Stimulated activated CD4-positive, alpha-beta T cell treated with anti-CD3 and anti-CD28 coated beads, TNF-alpha, amount 100 ng/mL, for 48 hours (primary cell): Measurements from ENCODE around the gene ACTN2.
A peak's percentile ranks its signal among the peaks of the same experiment; 100 is the strongest.

Experiments used
- DNase-seq, 3 donors: peaks; one replicate each; pipeline ENCODE4 v3.0.0-alpha.2; 2020; ENCODE audit warnings: low read depth in 3 of 3

The ACTN2 gene

GRCh38 chr1:236742421-236743160, 56.3 kb downstream of the ACTN2 start:
- DNase-seq: no peak

- DNase-seq: no peak
Measured at GRCh38 chr1:236744533-236744932, 58.2 kb downstream of the ACTN2 start.

GRCh38 chr1:236746785-236747184, 60.5 kb downstream of the ACTN2 start:
- DNase-seq: no peak

- DNase-seq: no peak
Measured at GRCh38 chr1:236747311-236747985, 61.1 kb downstream of the ACTN2 start.

- no peak for DNase-seq
Measured at GRCh38 chr1:236748268-236748870, 62.1 kb downstream of the ACTN2 start.

GRCh38 chr1:236750928-236751327, 64.6 kb downstream of the ACTN2 start:
- no peak for DNase-seq

GRCh38 chr1:236751385-236751784, 65.1 kb downstream of the ACTN2 start:
- no peak for DNase-seq

GRCh38 chr1:236751935-236752334, 65.6 kb downstream of the ACTN2 start:
- DNase-seq: no peak

- DNase-seq: no peak
Measured at GRCh38 chr1:236753516-236753915, 67.2 kb downstream of the ACTN2 start.

GRCh38 chr1:236753964-236754363, 67.7 kb downstream of the ACTN2 start:
- no peak for DNase-seq

- DNase-seq: no peak
Measured at GRCh38 chr1:236754525-236755210, 68.4 kb downstream of the ACTN2 start.

- DNase-seq: no peak
Measured at GRCh38 chr1:236757640-236758039, 71.3 kb downstream of the ACTN2 start.

GRCh38 chr1:236759252-236759859, 73.1 kb downstream of the ACTN2 start:
- DNase-seq: peak in 1 of 3 donors; percentile 10

GRCh38 chr1:236760480-236760879, 74.2 kb downstream of the ACTN2 start:
- DNase-seq: no peak

GRCh38 chr1:236760986-236761385, 74.7 kb downstream of the ACTN2 start:
- no peak for DNase-seq

- no peak for DNase-seq
Measured at GRCh38 chr1:236761397-236762132, 75.3 kb downstream of the ACTN2 start.

GRCh38 chr1:236762410-236762809, 76.1 kb downstream of the ACTN2 start:
- no peak for DNase-seq

- DNase-seq: no peak
Measured at GRCh38 chr1:236765831-236766230, 79.5 kb downstream of the ACTN2 start.

- no peak for DNase-seq
Measured at GRCh38 chr1:236766506-236766905, 80.2 kb downstream of the ACTN2 start.

GRCh38 chr1:236767276-236767675, 81.0 kb downstream of the ACTN2 start:
- no peak for DNase-seq

GRCh38 chr1:236768601-236769000, 82.3 kb downstream of the ACTN2 start:
- no peak for DNase-seq
